ENCODE data around the gene TCEAL9. TPM values are rescaled to one million over a fixed set of nuclear protein-coding genes. Genes with fewer than 3 reads are reported as not detected.

TCEAL9 gene
- total RNA-seq = 10 to 100 TPM in 3 of 6 experiments, 1 to 10 TPM in 3; 2.5 to 14.3 (median 9.1) TPM
- long read RNA-seq = 0 reads

- 25% methylated on average over 17 of the region's 18 CpGs for WGBS (ENCODE audit: insufficient coverage, low coverage, low lambda C conversion rate, missing lambda C conversion rate)
- intact Hi-C loops (cut with DNase I) = no loop called here
- H3K36me3 ChIP-seq = no peaks in the 10 kb centered on the region
- no peaks in the 10 kb centered on the region for H3K9me3 ChIP-seq
- peaks cover 0 to 4% of the 10 kb centered on the region in 2 donors for H3K27me3 ChIP-seq
- DNase-seq (peak; percentile 49 to 57 (median 49)), ATAC-seq (peak; percentile 87 to 93 (median 91))
- H3K4me3 ChIP-seq = peak within 1 kb of the TSS; percentile 41 to 58 (median 54)
- H3K27ac ChIP-seq = peak within 1 kb of the TSS; percentile 75 to 87 (median 78)
- peak; percentile 63 for TF ChIP-seq POLR2A (IDR thresholded peaks at IDR 0.05)
- TF ChIP-seq CTCF (IDR thresholded peaks at IDR 0.05) = no peak
- H3K4me1 ChIP-seq = no peaks in the 10 kb centered on the region
Observed at GRCh38 chrX:103356130-103356798, at the start of gene TCEAL9. Gene TCEAL9, plus strand, starts transcription at chrX:103356506. Its CDS starts 1,179 bp downstream, at chrX:103357685.

- H3K4me3 ChIP-seq = peak overlapping the region; percentile 22 to 48 (median 25)
- DNase-seq (no peak), ATAC-seq (peak in 1 of 4 donors; percentile 11)
- no peak overlapping the region for H3K27ac ChIP-seq
- no peak for TF ChIP-seq POLR2A (IDR thresholded peaks at IDR 0.05)
- no peak for TF ChIP-seq CTCF (IDR thresholded peaks at IDR 0.05)
- H3K9me3 ChIP-seq = no peaks in the 10 kb centered on the region
- H3K36me3 ChIP-seq = no peaks in the 10 kb centered on the region
- no peaks in the 10 kb centered on the region for H3K4me1 ChIP-seq
- H3K27me3 ChIP-seq = peaks cover 0 to 3% of the 10 kb centered on the region in 2 donors
- intact Hi-C loops (cut with DNase I) = no loop called here
- WGBS (ENCODE audit: insufficient coverage, low coverage, low lambda C conversion rate, missing lambda C conversion rate) = 44% methylated on average over 28 of the region's 32 CpGs
Observed at GRCh38 chrX:103309860-103310554, 46.3 kb upstream of the TCEAL9 start.

- H3K27ac ChIP-seq = no peak within 1 kb of the TSS
- TF ChIP-seq CTCF (IDR thresholded peaks at IDR 0.05) = no peak
- TF ChIP-seq POLR2A (IDR thresholded peaks at IDR 0.05) = no peak
- WGBS (ENCODE audit: insufficient coverage, low coverage, low lambda C conversion rate, missing lambda C conversion rate) = 48% methylated on average over 2 of the region's 52 CpGs
Observed at GRCh38 chrX:103310555-103311398, 45.5 kb upstream of the TCEAL9 start, which contains the start of gene BEX2. Gene BEX2, minus strand, starts transcription at chrX:103310990. Its CDS starts 1,014 bp downstream, at chrX:103309976.

GRCh38 chrX:103311399-103311780 lies 44.9 kb upstream of the TCEAL9 start:
- TF ChIP-seq POLR2A (IDR thresholded peaks at IDR 0.05) = no peak
- TF ChIP-seq CTCF (IDR thresholded peaks at IDR 0.05) = no peak
- intact Hi-C loops (cut with DNase I) = no loop called here
- Histone ChIP-seq H3K4me1 (no peaks in the 10 kb centered on the region), H3K4me3 (no peak overlapping the region), H3K36me3 (no peaks in the 10 kb centered on the region), H3K27me3 (peaks cover 0 to 3% of the 10 kb centered on the region in 2 donors), H3K27ac (no peak overlapping the region), H3K9me3 (no peaks in the 10 kb centered on the region)
- ATAC-seq = no peak
- WGBS (ENCODE audit: insufficient coverage, low coverage, low lambda C conversion rate, missing lambda C conversion rate) = 72% methylated on average over 3 of the region's 3 CpGs
- DNase-seq = no peak

More at GRCh38 chrX:103310555-103311398, 45.5 kb upstream of the TCEAL9 start, which contains the start of gene BEX2:
- Histone ChIP-seq H3K9me3 (no peaks in the 10 kb centered on the region), H3K4me3 (peak within 1 kb of the TSS; percentile 22 to 48 (median 25)), H3K4me1 (no peaks in the 10 kb centered on the region), H3K36me3 (no peaks in the 10 kb centered on the region), H3K27me3 (peaks cover 0 to 3% of the 10 kb centered on the region in 2 donors)
- intact Hi-C loops (cut with DNase I) = no loop called here
- DNase-seq (peak; percentile 40 to 72 (median 61)), ATAC-seq (peak; percentile 82 to 96 (median 90))

Measured in right lobe of liver (tissue), 6 donors.